Stomach (tissue), 4 donors: ENCODE results near the gene CNEP1R1.

Experiments used
- CTCF ChIP-seq, 7 experiments: fragments of 450-650 bp in 4 of 7; fragments of 200-600 bp in 3 of 7; sonication (generic) in 3 of 7; IDR thresholded peaks; one replicate each; pipeline ENCODE4 v1.5.1; 2016 to 2019; ENCODE audit warnings: antibody characterized with exemption in 7 of 7, control low read depth in 2 of 7, mild to moderate bottlenecking in 1 of 7
- EP300 ChIP-seq: sonication (generic); formaldehyde crosslinking; IDR thresholded peaks from one replicate; pipeline ENCODE4 v1.6.1; 2017; ENCODE audit warnings: antibody characterized with exemption
- POLR2A ChIP-seq, 4 donors: fragments of 450-650 bp; IDR thresholded peaks; one replicate each; pipeline ENCODE4 v1.6.1; 2016; ENCODE audit warnings: antibody characterized with exemption in 4 of 4, control low read depth in 2 of 4, mild to moderate bottlenecking in 1 of 4, moderate library complexity in 1 of 4
- POLR2AphosphoS5 ChIP-seq, 3 donors: sonication (generic); formaldehyde crosslinking; IDR thresholded peaks; one replicate each; pipeline ENCODE4 v1.6.1; 2016; ENCODE audit warnings: antibody characterized with exemption in 3 of 3

- no peak for TF ChIP-seq CTCF (IDR thresholded peaks at IDR 0.05)
- TF ChIP-seq POLR2A (IDR thresholded peaks at IDR 0.05): no peak
- no peak for TF ChIP-seq POLR2AphosphoS5 (IDR thresholded peaks at IDR 0.05)
- TF ChIP-seq EP300: no peak
Measured at GRCh38 chr16:49994006-49994405, 31.0 kb upstream of the CNEP1R1 start.
